Stimulated activated CD8-positive, alpha-beta memory T cell treated with anti-CD3 and anti-CD28 coated beads, Interleukin-12 subunit alpha, Interleukin-12 subunit beta, amount 100 ng/mL, for 4 hours (primary cell): ENCODE measurements around the gene MSMO1.
A peak's percentile ranks its signal among the peaks of the same experiment; 100 is the strongest.
"Not testable (repeated sequence)": the region's sequence is repeated elsewhere in the genome, so short reads cannot be mapped to it uniquely, and the experiment has no call there.

ENCODE experiments used
- DNase-seq: peaks from one replicate; pipeline ENCODE4 v3.0.0-alpha.2; 2020; ENCODE audit warnings: low read depth

MSMO1 gene

GRCh38 chr4:165327211-165328100 is at the start of gene MSMO1:
MSMO1 (plus strand) TSS chr4:165327669; CDS start chr4:165333371, 5,702 bp downstream.
- peak; percentile 97 for DNase-seq

GRCh38 chr4:165279531-165279930 is 47.9 kb upstream of the MSMO1 start:
- DNase-seq = not testable (repeated sequence)

- DNase-seq = not testable (repeated sequence)
Observed at GRCh38 chr4:165284697-165285096, 42.8 kb upstream of the MSMO1 start.

- DNase-seq = not testable (repeated sequence)
Observed at GRCh38 chr4:165286619-165287340, 40.7 kb upstream of the MSMO1 start.

- DNase-seq = no peak
Observed at GRCh38 chr4:165288226-165288625, 39.2 kb upstream of the MSMO1 start.

- DNase-seq = no peak
Observed at GRCh38 chr4:165288639-165289422, 38.6 kb upstream of the MSMO1 start.

GRCh38 chr4:165289423-165289785 is 38.1 kb upstream of the MSMO1 start:
- no peak for DNase-seq

GRCh38 chr4:165293061-165293460 is 34.4 kb upstream of the MSMO1 start:
- DNase-seq = no peak

- DNase-seq = no peak
Observed at GRCh38 chr4:165293927-165294649, 33.4 kb upstream of the MSMO1 start.

- DNase-seq = no peak
Observed at GRCh38 chr4:165294907-165295306, 32.6 kb upstream of the MSMO1 start.

- DNase-seq = no peak
Observed at GRCh38 chr4:165297626-165298025, 29.8 kb upstream of the MSMO1 start.

GRCh38 chr4:165299399-165300060 is 27.9 kb upstream of the MSMO1 start:
- no peak for DNase-seq

- DNase-seq = no peak
Observed at GRCh38 chr4:165301833-165302232, 25.6 kb upstream of the MSMO1 start.

GRCh38 chr4:165302658-165303057 is 24.8 kb upstream of the MSMO1 start:
- no peak for DNase-seq

GRCh38 chr4:165308166-165308565 is 19.3 kb upstream of the MSMO1 start:
- no peak for DNase-seq

- no peak for DNase-seq
Observed at GRCh38 chr4:165308606-165309005, 18.9 kb upstream of the MSMO1 start.

GRCh38 chr4:165309456-165309855 is 18.0 kb upstream of the MSMO1 start:
- no peak for DNase-seq

- DNase-seq = no peak
Observed at GRCh38 chr4:165312506-165312905, 15.0 kb upstream of the MSMO1 start.

- DNase-seq = no peak
Observed at GRCh38 chr4:165319030-165319429, 8.4 kb upstream of the MSMO1 start.

- no peak for DNase-seq
Observed at GRCh38 chr4:165319509-165319908, 8.0 kb upstream of the MSMO1 start.

- DNase-seq = no peak
Observed at GRCh38 chr4:165324236-165324917, 3.1 kb upstream of the MSMO1 start.
